ENCODE results near the gene FBXL14.

FBXL14 gene

DNA sequence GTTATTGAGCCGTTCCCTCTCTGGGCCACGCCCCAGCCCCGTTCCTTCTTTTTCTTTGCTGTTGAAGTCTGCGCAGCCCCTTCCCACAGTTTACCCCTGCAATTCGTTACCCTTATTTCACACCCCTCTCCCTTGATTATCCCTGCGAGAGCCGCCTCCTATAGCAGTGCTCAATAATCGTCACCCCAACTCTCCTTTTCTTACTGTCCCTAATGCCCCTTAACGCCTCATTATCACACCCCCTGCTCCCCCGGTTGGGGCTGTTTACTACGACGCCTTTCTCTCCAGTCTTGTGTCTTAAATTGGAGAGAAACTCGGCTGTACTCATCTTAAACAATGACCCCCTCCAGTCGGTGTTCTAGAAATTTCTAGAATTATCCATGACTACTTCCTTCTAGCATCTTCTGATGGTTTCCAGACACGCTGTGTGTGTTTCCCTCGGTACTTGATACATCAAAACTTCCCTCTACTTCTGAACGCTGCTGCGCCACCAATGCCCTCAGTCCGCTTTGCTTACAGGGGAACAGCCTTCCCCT lies 713 bp upstream of the FBXL14 start:
- TF ChIP-seq TAF1 (IDR thresholded peaks at IDR 0.05; ENCODE audit: low read depth), result no peak
- TF ChIP-seq, protein P1, sequence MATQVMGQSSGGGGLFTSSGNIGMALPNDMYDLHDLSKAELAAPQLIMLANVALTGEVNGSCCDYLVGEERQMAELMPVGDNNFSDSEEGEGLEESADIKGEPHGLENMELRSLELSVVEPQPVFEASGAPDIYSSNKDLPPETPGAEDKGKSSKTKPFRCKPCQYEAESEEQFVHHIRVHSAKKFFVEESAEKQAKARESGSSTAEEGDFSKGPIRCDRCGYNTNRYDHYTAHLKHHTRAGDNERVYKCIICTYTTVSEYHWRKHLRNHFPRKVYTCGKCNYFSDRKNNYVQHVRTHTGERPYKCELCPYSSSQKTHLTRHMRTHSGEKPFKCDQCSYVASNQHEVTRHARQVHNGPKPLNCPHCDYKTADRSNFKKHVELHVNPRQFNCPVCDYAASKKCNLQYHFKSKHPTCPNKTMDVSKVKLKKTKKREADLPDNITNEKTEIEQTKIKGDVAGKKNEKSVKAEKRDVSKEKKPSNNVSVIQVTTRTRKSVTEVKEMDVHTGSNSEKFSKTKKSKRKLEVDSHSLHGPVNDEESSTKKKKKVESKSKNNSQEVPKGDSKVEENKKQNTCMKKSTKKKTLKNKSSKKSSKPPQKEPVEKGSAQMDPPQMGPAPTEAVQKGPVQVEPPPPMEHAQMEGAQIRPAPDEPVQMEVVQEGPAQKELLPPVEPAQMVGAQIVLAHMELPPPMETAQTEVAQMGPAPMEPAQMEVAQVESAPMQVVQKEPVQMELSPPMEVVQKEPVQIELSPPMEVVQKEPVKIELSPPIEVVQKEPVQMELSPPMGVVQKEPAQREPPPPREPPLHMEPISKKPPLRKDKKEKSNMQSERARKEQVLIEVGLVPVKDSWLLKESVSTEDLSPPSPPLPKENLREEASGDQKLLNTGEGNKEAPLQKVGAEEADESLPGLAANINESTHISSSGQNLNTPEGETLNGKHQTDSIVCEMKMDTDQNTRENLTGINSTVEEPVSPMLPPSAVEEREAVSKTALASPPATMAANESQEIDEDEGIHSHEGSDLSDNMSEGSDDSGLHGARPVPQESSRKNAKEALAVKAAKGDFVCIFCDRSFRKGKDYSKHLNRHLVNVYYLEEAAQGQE (IDR thresholded peaks at IDR 0.05; ENCODE audit: low read depth), result 0 out of 2 replicates have a peak, but pooled peaks have one; percentile 13
- peak; percentile 4; the same call in 1 of the 2 replicates for TF ChIP-seq ZBTB7A (IDR thresholded peaks at IDR 0.05; ENCODE audit: low read depth)

DNA sequence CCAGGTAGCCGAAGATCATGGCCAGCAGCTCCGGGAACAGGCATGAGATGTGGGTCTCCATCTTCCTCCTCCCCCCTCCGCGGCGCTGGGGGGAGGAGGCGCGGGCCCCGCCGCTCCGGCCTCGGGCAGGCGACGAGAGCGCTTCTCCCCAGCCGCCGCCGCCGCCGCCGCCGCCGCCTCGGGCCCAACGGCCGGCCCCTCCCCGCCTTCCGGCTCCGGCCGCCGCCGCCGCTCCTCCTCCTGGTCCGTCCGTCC lies 448 bp downstream of the FBXL14 start:
- TF ChIP-seq TAF1 (IDR thresholded peaks at IDR 0.05; ENCODE audit: low read depth), result no peak
- TF ChIP-seq EP300 (IDR thresholded peaks at IDR 0.05; ENCODE audit: borderline replicate concordance), result no peak
- TF ChIP-seq, protein P2, sequence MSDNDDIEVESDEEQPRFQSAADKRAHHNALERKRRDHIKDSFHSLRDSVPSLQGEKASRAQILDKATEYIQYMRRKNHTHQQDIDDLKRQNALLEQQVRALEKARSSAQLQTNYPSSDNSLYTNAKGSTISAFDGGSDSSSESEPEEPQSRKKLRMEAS (IDR thresholded peaks at IDR 0.05), result no peak
- no peak for TF ChIP-seq TCF12 (IDR thresholded peaks at IDR 0.05; ENCODE audit: low read depth)
- peak; percentile 49; the same call in 1 of the 2 replicates for TF ChIP-seq YY1 (IDR thresholded peaks at IDR 0.05; ENCODE audit: low read depth)
- no peak for TF ChIP-seq NFIC (IDR thresholded peaks at IDR 0.05)
- TF ChIP-seq CREB1 (IDR thresholded peaks at IDR 0.05; ENCODE audit: low read depth), result no peak

DNA sequence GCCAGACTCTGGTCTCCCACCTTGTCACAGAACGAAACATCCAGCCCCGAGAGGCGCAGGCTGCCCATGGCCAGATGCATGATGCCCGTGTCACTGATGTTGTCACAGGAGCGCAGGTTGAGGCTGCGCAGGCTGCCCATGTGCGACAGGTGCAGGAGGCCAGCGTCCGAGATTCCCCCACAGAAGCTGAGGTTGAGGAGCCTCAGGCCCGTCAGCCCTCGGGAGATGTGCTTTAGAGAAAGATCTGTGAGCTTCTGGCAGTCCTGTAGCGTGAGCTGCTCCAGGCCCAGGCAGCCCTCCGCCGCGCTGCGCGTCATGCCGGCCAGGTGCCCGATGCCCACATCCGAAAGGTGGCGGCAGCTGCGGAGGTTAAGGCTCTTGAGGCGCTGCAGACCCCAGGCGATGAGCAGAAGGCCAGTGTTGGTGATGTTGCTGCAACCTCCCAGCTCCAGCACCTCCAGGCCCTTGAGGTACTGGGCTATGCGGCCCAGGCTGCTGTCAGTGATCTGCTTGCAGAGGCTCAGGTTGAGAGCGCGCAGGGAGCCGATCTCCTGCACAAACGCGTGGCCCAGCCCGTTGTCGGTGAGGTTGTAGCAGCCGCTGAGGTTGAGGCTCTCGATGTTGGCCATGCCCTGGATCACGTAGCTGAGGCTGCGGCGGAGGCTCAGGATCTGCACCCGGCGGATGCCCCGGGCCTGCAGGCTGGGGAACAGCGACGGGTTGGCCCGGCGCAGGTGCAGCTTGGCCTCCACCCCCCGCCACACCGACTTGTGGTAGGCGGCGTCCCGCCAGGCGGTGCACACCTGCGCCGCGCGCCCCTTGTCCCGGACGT lies 991 bp downstream of the FBXL14 start:
- TF ChIP-seq TAF1 (IDR thresholded peaks at IDR 0.05; ENCODE audit: low read depth) (no peak), EP300 (IDR thresholded peaks at IDR 0.05; ENCODE audit: borderline replicate concordance) (no peak), FOXM1 (IDR thresholded peaks at IDR 0.05; ENCODE audit: borderline replicate concordance, low read depth) (no peak), EGR1 (IDR thresholded peaks at IDR 0.05) (no peak), CREB1 (IDR thresholded peaks at IDR 0.05; ENCODE audit: low read depth) (no peak), ZBTB7A (IDR thresholded peaks at IDR 0.05; ENCODE audit: low read depth) (no peak), RAD21 (IDR thresholded peaks at IDR 0.05; ENCODE audit: low read depth) (peak; percentile 3; the same call in 1 of the 2 replicates), TCF12 (IDR thresholded peaks at IDR 0.05; ENCODE audit: low read depth) (peak; percentile 68; the same call in 1 of the 2 replicates), CEBPB (IDR thresholded peaks at IDR 0.05) (no peak), YY1 (IDR thresholded peaks at IDR 0.05; ENCODE audit: low read depth) (no peak), NFIC (IDR thresholded peaks at IDR 0.05) (no peak), TEAD4 (IDR thresholded peaks at IDR 0.05) (no peak)
- TF ChIP-seq, protein P1 (IDR thresholded peaks at IDR 0.05; ENCODE audit: low read depth), result no peak
- TF ChIP-seq, protein P2 (IDR thresholded peaks at IDR 0.05), result peak; percentile 89
- TF ChIP-seq, protein P3, sequence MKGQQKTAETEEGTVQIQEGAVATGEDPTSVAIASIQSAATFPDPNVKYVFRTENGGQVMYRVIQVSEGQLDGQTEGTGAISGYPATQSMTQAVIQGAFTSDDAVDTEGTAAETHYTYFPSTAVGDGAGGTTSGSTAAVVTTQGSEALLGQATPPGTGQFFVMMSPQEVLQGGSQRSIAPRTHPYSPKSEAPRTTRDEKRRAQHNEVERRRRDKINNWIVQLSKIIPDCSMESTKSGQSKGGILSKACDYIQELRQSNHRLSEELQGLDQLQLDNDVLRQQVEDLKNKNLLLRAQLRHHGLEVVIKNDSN (IDR thresholded peaks at IDR 0.05), result no peak

DNA sequence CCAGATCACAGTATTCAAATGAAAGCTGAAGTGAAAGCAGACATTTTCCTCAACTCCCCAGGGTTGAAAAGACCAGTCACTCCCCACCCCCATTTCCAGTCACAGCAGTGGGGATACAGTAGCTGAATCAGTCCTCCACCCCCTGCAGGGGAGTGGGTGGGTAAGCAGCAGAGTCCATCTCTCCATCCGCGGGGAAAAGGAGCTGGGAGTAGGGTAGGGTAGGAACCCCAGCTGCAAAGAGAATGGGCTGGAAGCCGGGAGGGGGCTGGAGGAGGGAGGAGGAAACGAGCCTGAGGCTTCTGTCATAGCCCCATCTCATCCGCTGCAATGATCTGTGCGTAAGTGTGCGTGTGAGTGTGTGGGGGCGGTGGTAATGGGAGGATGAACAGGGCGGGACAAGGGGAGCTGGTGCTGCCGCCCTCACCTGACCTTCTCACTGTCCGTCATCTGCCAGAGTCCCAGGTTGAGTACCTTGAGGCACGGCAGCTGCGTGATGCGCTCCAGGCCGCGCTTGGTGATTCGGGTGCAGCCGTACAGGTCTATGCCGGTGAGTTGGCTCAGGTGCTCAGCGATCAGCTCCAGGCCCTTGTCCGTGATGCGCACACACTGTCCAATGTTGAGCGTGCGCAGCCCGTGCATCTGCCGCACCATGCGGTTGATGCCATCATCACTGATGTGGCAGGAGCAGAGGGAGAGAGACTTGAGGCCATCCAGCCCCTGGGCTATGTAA lies 1.8 kb downstream of the FBXL14 start:
- TF ChIP-seq, protein P3 (IDR thresholded peaks at IDR 0.05), result no peak
- TF ChIP-seq EP300 (IDR thresholded peaks at IDR 0.05; ENCODE audit: borderline replicate concordance) (no peak), RAD21 (IDR thresholded peaks at IDR 0.05; ENCODE audit: low read depth) (no peak), YY1 (IDR thresholded peaks at IDR 0.05; ENCODE audit: low read depth) (no peak), FOXM1 (IDR thresholded peaks at IDR 0.05; ENCODE audit: borderline replicate concordance, low read depth) (no peak), EGR1 (IDR thresholded peaks at IDR 0.05) (no peak; the same call in 1 of the 2 replicates), CREB1 (IDR thresholded peaks at IDR 0.05; ENCODE audit: low read depth) (no peak), NFIC (IDR thresholded peaks at IDR 0.05) (no peak), TCF12 (IDR thresholded peaks at IDR 0.05; ENCODE audit: low read depth) (no peak), TAF1 (IDR thresholded peaks at IDR 0.05; ENCODE audit: low read depth) (no peak; the same call in 1 of the 2 replicates), TEAD4 (IDR thresholded peaks at IDR 0.05) (no peak)
- TF ChIP-seq, protein P2 (IDR thresholded peaks at IDR 0.05), result no peak
- TF ChIP-seq, protein P1 (IDR thresholded peaks at IDR 0.05; ENCODE audit: low read depth), result no peak
